DND-41 (cell line): ENCODE measurements around the gene CDKL4.

Source experiments
- ATAC-seq: fragments of 200-7000 bp; cut with Tn5 transposase; 3 replicates; pipeline ENCODE4 v1.9.1; 2021; ENCODE audit warnings: low read depth; ENCODE audit not compliant: insufficient read depth
- DNase-seq: peaks from one replicate; pipeline ENCODE4 v3.0.0-alpha.2; 2020
- H2AFZ ChIP-seq: 2 replicates; pipeline ENCODE4 v1.6.0; 2012; ENCODE audit warnings: low read depth, low read length
- H3K27ac ChIP-seq: 2 replicates; pipeline ENCODE4 v1.5.1; 2012; ENCODE audit warnings: low read length, inconsistent platforms
- H3K27me3 ChIP-seq: fragments of 200-600 bp; sonication (generic); 2 replicates; pipeline ENCODE4 v1.6.0; 2012; ENCODE audit warnings: low read length, mild to moderate bottlenecking, inconsistent platforms; ENCODE audit not compliant: insufficient read depth, poor library complexity
- H3K36me3 ChIP-seq: 2 replicates; pipeline ENCODE4 v1.5.1; 2012; ENCODE audit warnings: low read length, inconsistent platforms; ENCODE audit not compliant: insufficient read depth
- H3K4me1 ChIP-seq: 2 replicates; pipeline ENCODE4 v1.5.1; 2012; ENCODE audit warnings: mild to moderate bottlenecking, low read length; ENCODE audit not compliant: insufficient read depth
- H3K4me2 ChIP-seq: 2 replicates; pipeline ENCODE4 v1.6.0; 2012; ENCODE audit warnings: mild to moderate bottlenecking, moderate library complexity, low read length, inconsistent platforms; ENCODE audit not compliant: insufficient read depth
- H3K4me3 ChIP-seq, 2 experiments: fragments of 200-600 bp in 1 of 2; shearing (Covaris generic) in 1 of 2; 2 replicates each; pipeline ENCODE4 v1.5.1; 2012 to 2016; ENCODE audit warnings: inconsistent platforms in 2 of 2, low read length in 2 of 2, mild to moderate bottlenecking in 2 of 2, low read depth in 1 of 2, moderate library complexity in 1 of 2
- H3K79me2 ChIP-seq: 2 replicates; pipeline ENCODE4 v1.6.0; 2012; ENCODE audit warnings: low read length, inconsistent platforms; ENCODE audit not compliant: insufficient read depth
- H3K9ac ChIP-seq: 2 replicates; pipeline ENCODE4 v1.6.0; 2012; ENCODE audit warnings: low read depth, mild to moderate bottlenecking, inconsistent platforms, low read length, moderate library complexity
- H3K9me3 ChIP-seq: 2 replicates; pipeline ENCODE4 v1.5.1; 2012; ENCODE audit warnings: low read length, moderate library complexity, mild to moderate bottlenecking, inconsistent platforms; ENCODE audit not compliant: insufficient read depth, severe bottlenecking
- H4K20me1 ChIP-seq: 2 replicates; pipeline ENCODE4 v1.6.0; 2012; ENCODE audit warnings: low read length; ENCODE audit not compliant: insufficient read depth
- CTCF ChIP-seq: IDR thresholded peaks from 2 replicates; pipeline ENCODE4 v1.5.1; 2012; ENCODE audit warnings: borderline replicate concordance, low read length, moderate library complexity, mild to moderate bottlenecking; ENCODE audit not compliant: poor library complexity, severe bottlenecking; ENCODE audit errors: extremely low read depth
- EZH2 ChIP-seq: IDR thresholded peaks from 3 replicates; pipeline ENCODE4 v1.6.1; 2012; ENCODE audit warnings: borderline replicate concordance, low read depth, mild to moderate bottlenecking, moderate library complexity, low read length, inconsistent platforms; ENCODE audit not compliant: severe bottlenecking

Gene CDKL4

GRCh38 chr2:39160982-39161381 is 82.8 kb downstream of the CDKL4 start:
- Histone ChIP-seq H3K27ac (no peak overlapping the region), H3K36me3 (no peaks in the 10 kb centered on the region), H2AFZ (no peak overlapping the region), H3K4me1 (no peaks in the 10 kb centered on the region), H4K20me1 (no peaks in the 10 kb centered on the region), H3K27me3 (no peaks in the 10 kb centered on the region), H3K4me2 (no peak overlapping the region), H3K9ac (no peak overlapping the region), H3K4me3 (no peak overlapping the region), H3K9me3 (no peaks in the 10 kb centered on the region), H3K79me2 (no peaks in the 10 kb centered on the region)
- ATAC-seq (no peak), DNase-seq (no peak)
- no peak for TF ChIP-seq EZH2
- TF ChIP-seq CTCF, result no peak

- H4K20me1 ChIP-seq, result no peaks in the 10 kb centered on the region
- TF ChIP-seq CTCF (no peak), EZH2 (no peak)
- no peaks in the 10 kb centered on the region for H3K9me3 ChIP-seq
- H3K4me3 ChIP-seq, result no peak overlapping the region
- H3K9ac ChIP-seq, result no peak overlapping the region
- H3K79me2 ChIP-seq, result no peaks in the 10 kb centered on the region
- no peak for DNase-seq
- no peaks in the 10 kb centered on the region for H3K36me3 ChIP-seq
- no peaks in the 10 kb centered on the region for H3K27me3 ChIP-seq
- ATAC-seq, result no peak
- no peak overlapping the region for H3K27ac ChIP-seq
- no peaks in the 10 kb centered on the region for H3K4me1 ChIP-seq
- H2AFZ ChIP-seq, result no peak overlapping the region
- H3K4me2 ChIP-seq, result no peak overlapping the region
Measured at GRCh38 chr2:39159283-39159682, 84.5 kb downstream of the CDKL4 start.

- Histone ChIP-seq H3K27ac (no peak overlapping the region), H3K36me3 (no peaks in the 10 kb centered on the region), H2AFZ (no peak overlapping the region), H3K4me2 (no peak overlapping the region), H3K9ac (no peak overlapping the region), H3K27me3 (no peaks in the 10 kb centered on the region), H3K4me1 (no peaks in the 10 kb centered on the region), H3K4me3 (no peak overlapping the region), H4K20me1 (no peaks in the 10 kb centered on the region), H3K79me2 (no peaks in the 10 kb centered on the region), H3K9me3 (no peaks in the 10 kb centered on the region)
- ATAC-seq (no peak), DNase-seq (no peak)
- TF ChIP-seq EZH2 (no peak), CTCF (no peak)
Measured at GRCh38 chr2:39158351-39158750, 85.4 kb downstream of the CDKL4 start.

GRCh38 chr2:39156846-39157245 is 86.9 kb downstream of the CDKL4 start:
- H3K79me2 ChIP-seq, result no peaks in the 10 kb centered on the region
- no peak overlapping the region for H3K4me2 ChIP-seq
- H2AFZ ChIP-seq, result no peak overlapping the region
- no peaks in the 10 kb centered on the region for H3K27me3 ChIP-seq
- H3K4me1 ChIP-seq, result no peaks in the 10 kb centered on the region
- ATAC-seq (no peak), DNase-seq (no peak)
- H3K9me3 ChIP-seq, result no peaks in the 10 kb centered on the region
- no peaks in the 10 kb centered on the region for H4K20me1 ChIP-seq
- H3K27ac ChIP-seq, result no peak overlapping the region
- H3K9ac ChIP-seq, result no peak overlapping the region
- no peaks in the 10 kb centered on the region for H3K36me3 ChIP-seq
- TF ChIP-seq CTCF (no peak), EZH2 (no peak)
- no peak overlapping the region for H3K4me3 ChIP-seq
